HG03342 (cell line): ENCODE measurements around the gene ATP9A.

Source experiments
- ATAC-seq: cut with Tn5 transposase; IDR thresholded peaks from one replicate; pipeline ENCODE4 v1.9.1; 2021; ENCODE audit warnings: mild to moderate bottlenecking, moderate library complexity; ENCODE audit not compliant: unreplicated experiment

The ATP9A gene

GRCh38 chr20:51634257-51634656 lies 133.9 kb downstream of the ATP9A start:
- no peak for ATAC-seq

GRCh38 chr20:51633430-51633829 lies 134.8 kb downstream of the ATP9A start:
- no peak for ATAC-seq

- ATAC-seq = no peak
Observed at GRCh38 chr20:51631953-51632352, 136.2 kb downstream of the ATP9A start.

- ATAC-seq = no peak
Observed at GRCh38 chr20:51631011-51631950, 136.9 kb downstream of the ATP9A start.

GRCh38 chr20:51629399-51630058 lies 138.7 kb downstream of the ATP9A start:
- no peak for ATAC-seq

- ATAC-seq = no peak
Observed at GRCh38 chr20:51628533-51629398, 139.4 kb downstream of the ATP9A start.

- no peak for ATAC-seq
Observed at GRCh38 chr20:51627586-51627985, 140.6 kb downstream of the ATP9A start.

GRCh38 chr20:51625105-51625504 lies 143.1 kb downstream of the ATP9A start:
- ATAC-seq = no peak

- no peak for ATAC-seq
Observed at GRCh38 chr20:51624157-51624731, 143.9 kb downstream of the ATP9A start.

- ATAC-seq = no peak
Observed at GRCh38 chr20:51623255-51623654, 144.9 kb downstream of the ATP9A start.

GRCh38 chr20:51622004-51622874 lies 146.0 kb downstream of the ATP9A start:
- no peak for ATAC-seq

- ATAC-seq = no peak
Observed at GRCh38 chr20:51620432-51620831, 147.8 kb downstream of the ATP9A start.

GRCh38 chr20:51616060-51616459 lies 152.1 kb downstream of the ATP9A start:
- no peak for ATAC-seq

- ATAC-seq = no peak
Observed at GRCh38 chr20:51614687-51615086, 153.5 kb downstream of the ATP9A start.

- ATAC-seq = no peak
Observed at GRCh38 chr20:51613580-51613979, 154.6 kb downstream of the ATP9A start.

GRCh38 chr20:51612896-51613295 lies 155.3 kb downstream of the ATP9A start:
- no peak for ATAC-seq

- ATAC-seq = no peak
Observed at GRCh38 chr20:51611625-51611890, 156.6 kb downstream of the ATP9A start.

- ATAC-seq = no peak
Observed at GRCh38 chr20:51610761-51611624, 157.2 kb downstream of the ATP9A start.

- ATAC-seq = no peak
Observed at GRCh38 chr20:51610111-51610510, 158.1 kb downstream of the ATP9A start.
